Measurements from ENCODE around the gene ELF1.
"Not testable (repeated sequence)": the region's sequence is repeated elsewhere in the genome, so short reads cannot be mapped to it uniquely, and the experiment has no call there.

The ELF1 gene

DNA sequence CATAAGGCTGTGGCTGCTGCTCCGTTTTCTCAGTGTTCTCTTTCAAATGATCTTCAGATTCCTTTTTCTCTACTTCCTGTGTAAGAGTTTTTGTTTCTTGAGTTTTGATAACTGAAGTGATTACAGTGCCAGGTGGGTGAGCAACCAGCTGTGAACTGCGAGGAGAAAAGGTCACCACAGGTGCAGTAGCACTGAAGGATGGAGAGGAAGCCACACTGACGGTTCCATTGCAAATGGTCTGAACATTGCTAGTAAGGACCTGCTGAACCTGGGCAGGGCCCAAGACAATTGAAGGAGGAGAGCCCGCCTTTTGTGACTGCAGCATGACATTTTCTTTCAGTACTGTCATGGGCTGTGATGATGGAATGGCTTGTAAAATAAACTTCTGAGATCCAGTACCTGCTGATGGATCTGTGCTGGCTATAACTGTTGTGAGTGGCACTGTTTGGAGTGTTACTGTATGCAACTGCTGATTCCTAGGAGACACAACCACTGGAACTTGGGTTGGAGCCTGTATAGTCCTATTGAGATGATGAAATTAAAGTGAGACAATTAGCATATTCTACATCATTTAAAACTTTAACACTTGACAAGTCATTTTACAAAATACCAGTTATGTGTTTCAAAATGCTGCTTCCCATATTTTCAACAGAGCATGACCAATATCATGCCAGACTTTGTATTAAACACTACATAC is 85.5 kb downstream of the ELF1 start:
- no peaks in the 10 kb centered on the region for H3K9me3 ChIP-seq (ENCODE audit: low read depth, low read length)
- H3K27ac ChIP-seq, result no peak overlapping the region
- DNase-seq (ENCODE audit: low read depth, low spot score), result no peak
- no peak overlapping the region for H3K4me3 ChIP-seq
- peaks cover 16% of the 10 kb centered on the region; the same call in 1 of the 2 replicates for H3K36me3 ChIP-seq (ENCODE audit: insufficient read depth, low read length)
- TF ChIP-seq POLR2AphosphoS5 (IDR thresholded peaks at IDR 0.05; ENCODE audit: borderline replicate concordance, low read depth, low read length) (no peak), FOXP2 (optimal IDR thresholded peaks at IDR 0.05; ENCODE audit: control extremely low read depth, extremely low read length, insufficient read depth) (no peak), EZH2 (IDR thresholded peaks at IDR 0.05) (no peak)
- H3K9ac ChIP-seq (ENCODE audit: insufficient read length), result no peak overlapping the region

GRCh38 chr13:40932252-40932651 is 86.9 kb downstream of the ELF1 start:
- no peak overlapping the region for H3K9ac ChIP-seq (ENCODE audit: insufficient read length)
- H3K27ac ChIP-seq, result no peak overlapping the region
- no peak for TF ChIP-seq FOXP2 (optimal IDR thresholded peaks at IDR 0.05; ENCODE audit: control extremely low read depth, extremely low read length, insufficient read depth)
- TF ChIP-seq POLR2AphosphoS5 (IDR thresholded peaks at IDR 0.05; ENCODE audit: borderline replicate concordance, low read depth, low read length), result no peak
- no peak for TF ChIP-seq EZH2 (IDR thresholded peaks at IDR 0.05)

GRCh38 chr13:40931719-40932118 is 87.4 kb downstream of the ELF1 start:
- Histone ChIP-seq H3K36me3 (ENCODE audit: insufficient read depth, low read length) (peaks cover 16% of the 10 kb centered on the region; the same call in 1 of the 2 replicates), H3K9ac (ENCODE audit: insufficient read length) (no peak overlapping the region), H3K27ac (no peak overlapping the region), H3K4me3 (no peak overlapping the region), H3K9me3 (ENCODE audit: low read depth, low read length) (no peaks in the 10 kb centered on the region)
- DNase-seq (ENCODE audit: low read depth, low spot score), result no peak
- TF ChIP-seq POLR2AphosphoS5 (IDR thresholded peaks at IDR 0.05; ENCODE audit: borderline replicate concordance, low read depth, low read length) (no peak), FOXP2 (optimal IDR thresholded peaks at IDR 0.05; ENCODE audit: control extremely low read depth, extremely low read length, insufficient read depth) (no peak), EZH2 (IDR thresholded peaks at IDR 0.05) (no peak)

More at GRCh38 chr13:40932252-40932651, 86.9 kb downstream of the ELF1 start:
- Histone ChIP-seq H3K9me3 (ENCODE audit: low read depth, low read length) (no peaks in the 10 kb centered on the region), H3K4me3 (no peak overlapping the region), H3K36me3 (ENCODE audit: insufficient read depth, low read length) (peaks cover 16% of the 10 kb centered on the region; the same call in 1 of the 2 replicates)
- DNase-seq (ENCODE audit: low read depth, low spot score), result no peak

DNA sequence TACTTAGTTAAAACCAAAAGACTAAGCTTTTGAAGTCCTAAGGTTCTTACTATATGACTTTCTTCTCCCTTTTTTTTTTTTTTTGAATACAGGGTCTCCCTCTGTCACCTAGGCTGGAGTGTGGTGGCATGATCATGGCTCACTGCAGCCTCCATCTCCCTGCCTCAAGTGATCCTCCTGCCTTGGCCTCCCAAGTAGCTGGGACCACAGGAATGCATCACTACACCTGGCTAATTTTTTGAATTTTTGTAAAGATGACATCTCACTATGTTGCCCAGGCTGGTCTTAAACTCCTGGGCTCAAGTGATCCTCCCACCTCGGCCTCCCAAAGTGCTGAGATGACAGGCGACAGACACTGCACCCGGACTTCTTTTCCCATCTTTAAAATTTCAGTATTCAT is 89.2 kb downstream of the ELF1 start:
- not testable (repeated sequence) for H3K9ac ChIP-seq (ENCODE audit: insufficient read length); H3K27ac ChIP-seq; H3K9me3 ChIP-seq (ENCODE audit: low read depth, low read length); DNase-seq (ENCODE audit: low read depth, low spot score); H3K4me3 ChIP-seq
- H3K36me3 ChIP-seq (ENCODE audit: insufficient read depth, low read length), result peaks cover 16% of the 10 kb centered on the region; the same call in 1 of the 2 replicates

GRCh38 chr13:40928980-40929379 is 90.1 kb downstream of the ELF1 start:
- Histone ChIP-seq H3K27ac (no peak overlapping the region), H3K36me3 (ENCODE audit: insufficient read depth, low read length) (peaks cover 14% of the 10 kb centered on the region; the same call in 1 of the 2 replicates), H3K9me3 (ENCODE audit: low read depth, low read length) (no peaks in the 10 kb centered on the region), H3K9ac (ENCODE audit: insufficient read length) (no peak overlapping the region), H3K4me3 (no peak overlapping the region)
- DNase-seq (ENCODE audit: low read depth, low spot score), result no peak
- TF ChIP-seq EZH2 (IDR thresholded peaks at IDR 0.05) (no peak), POLR2AphosphoS5 (IDR thresholded peaks at IDR 0.05; ENCODE audit: borderline replicate concordance, low read depth, low read length) (no peak), FOXP2 (optimal IDR thresholded peaks at IDR 0.05; ENCODE audit: control extremely low read depth, extremely low read length, insufficient read depth) (no peak)

DNA sequence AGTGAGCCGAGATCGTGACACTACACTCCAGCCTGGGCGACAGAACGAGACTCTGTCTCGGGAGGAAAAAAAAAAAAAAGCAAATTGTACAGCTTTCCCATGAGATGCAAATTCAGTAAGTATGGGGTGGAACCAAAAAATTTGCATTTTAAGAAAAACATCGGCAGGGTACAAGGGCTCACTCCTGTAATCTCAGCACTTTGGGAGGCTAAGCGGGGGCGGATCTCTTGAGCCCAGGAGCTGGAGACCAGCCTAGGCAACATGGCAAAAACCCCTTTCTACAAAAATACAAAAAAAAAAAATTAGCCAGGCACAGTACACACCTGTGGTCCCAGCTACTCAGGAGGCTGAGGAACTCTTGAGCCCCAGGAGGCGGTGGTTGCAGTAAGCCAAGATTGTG is 91.2 kb downstream of the ELF1 start:
- peaks cover 4% of the 10 kb centered on the region; the same call in 1 of the 2 replicates for H3K36me3 ChIP-seq (ENCODE audit: insufficient read depth, low read length)

DNA sequence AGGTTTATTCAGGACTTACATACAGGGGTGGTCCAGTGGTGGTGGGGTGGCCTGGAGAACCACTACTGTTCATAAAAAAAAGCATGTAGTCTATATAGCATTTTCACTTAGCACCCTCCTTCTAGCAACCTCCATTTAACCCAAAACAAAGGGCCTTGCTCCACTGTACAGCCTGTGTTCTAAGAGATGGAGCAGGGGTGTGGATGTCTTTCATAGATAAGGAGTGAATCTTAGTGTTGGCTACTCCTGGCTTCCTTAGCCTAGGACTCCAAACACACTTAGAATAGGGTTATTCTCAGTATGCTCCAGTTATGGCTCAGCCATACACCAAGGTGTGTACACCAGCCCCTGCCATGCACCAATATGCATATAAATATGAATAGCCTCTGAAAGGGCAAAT is 95.2 kb downstream of the ELF1 start:
- Histone ChIP-seq H3K27ac (no peak overlapping the region), H3K36me3 (ENCODE audit: insufficient read depth, low read length) (no peaks in the 10 kb centered on the region), H3K9ac (ENCODE audit: insufficient read length) (no peak overlapping the region), H3K4me3 (no peak overlapping the region), H3K9me3 (ENCODE audit: low read depth, low read length) (no peaks in the 10 kb centered on the region)
- no peak for TF ChIP-seq FOXP2 (optimal IDR thresholded peaks at IDR 0.05; ENCODE audit: control extremely low read depth, extremely low read length, insufficient read depth)
- no peak for TF ChIP-seq POLR2AphosphoS5 (IDR thresholded peaks at IDR 0.05; ENCODE audit: borderline replicate concordance, low read depth, low read length)
- no peak for TF ChIP-seq EZH2 (IDR thresholded peaks at IDR 0.05)
- no peak for DNase-seq (ENCODE audit: low read depth, low spot score)

More for the DNA sequence above, 91.2 kb downstream of the ELF1 start:
- no peak overlapping the region for H3K9ac ChIP-seq (ENCODE audit: insufficient read length)
- no peak for DNase-seq (ENCODE audit: low read depth, low spot score)
- H3K27ac ChIP-seq, result no peak overlapping the region
- TF ChIP-seq POLR2AphosphoS5 (IDR thresholded peaks at IDR 0.05; ENCODE audit: borderline replicate concordance, low read depth, low read length) (no peak), EZH2 (IDR thresholded peaks at IDR 0.05) (no peak), FOXP2 (optimal IDR thresholded peaks at IDR 0.05; ENCODE audit: control extremely low read depth, extremely low read length, insufficient read depth) (no peak)
- H3K4me3 ChIP-seq, result no peak overlapping the region
- H3K9me3 ChIP-seq (ENCODE audit: low read depth, low read length), result no peaks in the 10 kb centered on the region

DNA sequence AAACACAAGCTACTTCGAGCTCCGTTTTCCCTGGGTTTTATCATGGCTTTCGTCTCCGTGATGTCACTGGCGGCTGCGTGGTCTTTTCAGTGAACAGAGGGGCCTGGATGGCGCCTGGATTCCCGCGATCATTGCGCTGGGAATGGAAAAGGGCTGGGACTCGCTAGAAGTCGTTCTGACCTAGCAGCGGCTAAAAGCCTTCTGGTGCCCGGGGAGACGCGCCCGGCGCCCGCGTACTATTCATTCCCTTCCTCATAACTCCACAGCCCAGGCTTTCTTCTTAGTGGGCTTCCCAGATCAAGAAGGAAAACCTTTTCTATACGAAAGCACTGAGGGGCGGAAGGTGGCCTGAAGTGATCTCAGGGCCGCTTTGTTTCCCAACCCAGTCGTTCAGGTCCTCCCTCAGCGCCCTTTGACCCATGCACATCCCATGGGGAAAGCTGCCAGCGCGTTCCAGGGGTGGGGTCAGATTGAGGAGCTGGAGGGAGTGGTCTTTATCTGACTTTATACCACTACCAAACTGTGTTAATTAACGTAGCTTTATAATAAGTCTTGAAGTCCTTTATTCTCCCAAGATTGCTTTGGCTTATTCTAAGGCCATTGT is 96.6 kb downstream of the ELF1 start:
- TF ChIP-seq EZH2 (IDR thresholded peaks at IDR 0.05) (no peak), POLR2AphosphoS5 (IDR thresholded peaks at IDR 0.05; ENCODE audit: borderline replicate concordance, low read depth, low read length) (no peak), FOXP2 (optimal IDR thresholded peaks at IDR 0.05; ENCODE audit: control extremely low read depth, extremely low read length, insufficient read depth) (no peak)
- H3K27ac ChIP-seq, result no peak overlapping the region
- H3K36me3 ChIP-seq (ENCODE audit: insufficient read depth, low read length), result no peaks in the 10 kb centered on the region
- H3K9me3 ChIP-seq (ENCODE audit: low read depth, low read length), result no peaks in the 10 kb centered on the region
- no peak for DNase-seq (ENCODE audit: low read depth, low spot score)
- H3K9ac ChIP-seq (ENCODE audit: insufficient read length), result no peak overlapping the region
- H3K4me3 ChIP-seq, result no peak overlapping the region
